Ovary (tissue), 3 donors: ENCODE measurements around the gene XPA.

Experiments
- EP300 ChIP-seq: sonication (generic); formaldehyde crosslinking; IDR thresholded peaks from one replicate; pipeline ENCODE4 v1.6.1; 2017; ENCODE audit warnings: antibody characterized with exemption
- POLR2A ChIP-seq: fragments of 450-650 bp; IDR thresholded peaks from one replicate; pipeline ENCODE4 v1.6.1; 2017; ENCODE audit warnings: antibody characterized with exemption, mild to moderate bottlenecking, moderate library complexity
- TF ChIP-seq, protein P1 (sequence below), 3 donors: fragments of 450-650 bp in 2 of 3; fragments of 200-600 bp in 1 of 3; IDR thresholded peaks; one replicate each; pipeline versions ENCODE4 v1.5.1 to v1.8.0; 2016 to 2022; ENCODE audit warnings: antibody characterized with exemption in 3 of 3, mild to moderate bottlenecking in 1 of 3
- donor health status: DM: no; HTN: no; CAD: no.

DNA sequence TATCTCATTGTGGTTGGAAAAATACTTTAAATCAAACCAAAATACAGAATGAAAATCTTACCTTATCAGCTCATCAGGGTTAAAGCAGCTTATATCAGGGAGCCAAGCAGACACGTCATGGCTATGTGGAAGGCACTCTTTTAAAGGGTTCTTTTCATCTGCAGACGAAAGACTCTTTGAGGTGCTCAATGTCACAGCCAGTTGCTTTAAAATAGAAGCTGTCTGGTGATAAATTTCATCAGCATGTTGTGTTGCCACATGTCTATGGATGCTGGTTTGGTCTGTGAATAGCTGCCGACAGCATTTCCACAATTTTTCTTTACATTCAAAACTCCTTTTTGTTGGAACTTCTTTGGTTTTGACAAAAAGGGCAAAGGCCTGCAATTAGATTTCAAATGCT lies 71.5 kb downstream of the XPA start:
- TF ChIP-seq, protein P1, sequence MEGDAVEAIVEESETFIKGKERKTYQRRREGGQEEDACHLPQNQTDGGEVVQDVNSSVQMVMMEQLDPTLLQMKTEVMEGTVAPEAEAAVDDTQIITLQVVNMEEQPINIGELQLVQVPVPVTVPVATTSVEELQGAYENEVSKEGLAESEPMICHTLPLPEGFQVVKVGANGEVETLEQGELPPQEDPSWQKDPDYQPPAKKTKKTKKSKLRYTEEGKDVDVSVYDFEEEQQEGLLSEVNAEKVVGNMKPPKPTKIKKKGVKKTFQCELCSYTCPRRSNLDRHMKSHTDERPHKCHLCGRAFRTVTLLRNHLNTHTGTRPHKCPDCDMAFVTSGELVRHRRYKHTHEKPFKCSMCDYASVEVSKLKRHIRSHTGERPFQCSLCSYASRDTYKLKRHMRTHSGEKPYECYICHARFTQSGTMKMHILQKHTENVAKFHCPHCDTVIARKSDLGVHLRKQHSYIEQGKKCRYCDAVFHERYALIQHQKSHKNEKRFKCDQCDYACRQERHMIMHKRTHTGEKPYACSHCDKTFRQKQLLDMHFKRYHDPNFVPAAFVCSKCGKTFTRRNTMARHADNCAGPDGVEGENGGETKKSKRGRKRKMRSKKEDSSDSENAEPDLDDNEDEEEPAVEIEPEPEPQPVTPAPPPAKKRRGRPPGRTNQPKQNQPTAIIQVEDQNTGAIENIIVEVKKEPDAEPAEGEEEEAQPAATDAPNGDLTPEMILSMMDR (IDR thresholded peaks at IDR 0.05) = no peak
- TF ChIP-seq POLR2A (no peak), EP300 (no peak)
